HepG2 (cell line): ENCODE measurements around the gene RIMBP2. TPM values are rescaled to one million over a fixed set of nuclear protein-coding genes. Genes with fewer than 3 reads are reported as not detected.

Source experiments
- ATAC-seq: fragments of 200-7000 bp; cut with Tn5 transposase; 3 replicates; pipeline ENCODE4 v1.9.1; 2020; ENCODE audit warnings: mild to moderate bottlenecking, moderate library complexity
- BruUV-seq: library from RNA; stranded (reverse); fragments of 400-500 nt; replicated peaks from 2 replicates; lab custom pipeline; 2021; lab: Mats Ljungman, UMichigan
- CTCF ChIA-PET: fragments of 300-600 bp; formaldehyde crosslinking; extraction: SDS; loops from one replicate; lab custom pipeline; 2021; ENCODE audit warnings: low total read pairs, inconsistent platforms, low intra/inter-chr PET ratio; lab: Yijun Ruan, JAX
- POLR2A ChIA-PET: fragments of 350-600 bp; sonication (Branson Sonifier 250); formaldehyde crosslinking; loops from one replicate; lab custom pipeline; 2020; ENCODE audit warnings: antibody characterized with exemption, inconsistent platforms; lab: Yijun Ruan, JAX
- DNase-seq: peaks from one replicate; pipeline ENCODE4 v3.0.0-alpha.2; 2015; ENCODE audit warnings: low spot score
- FAIRE-seq: peaks from 3 replicates; lab custom pipeline; 2011; peaks lifted over from hg19 to GRCh38; lab: Jason Lieb, UNC
- H2AFZ ChIP-seq: one replicate; pipeline ENCODE4 v1.6.1; 2011; ENCODE audit warnings: low read length, inconsistent platforms
- H3K27ac ChIP-seq: fragments of 300-600 bp; 3 replicates; pipeline ENCODE4 v1.8.0; 2011; ENCODE audit warnings: mixed run types, mild to moderate bottlenecking, mixed read lengths, low read length, inconsistent platforms; ENCODE audit not compliant: insufficient read depth; ENCODE audit errors: extremely low read length
- H3K27me3 ChIP-seq, 2 experiments: fragments of 200-600 bp in 1 of 2; 2 replicates in 1 of 2; 3 replicates in 1 of 2; pipeline versions ENCODE4 v1.6.0 to v1.8.0; 2011; ENCODE audit warnings: low read length in 2 of 2, mild to moderate bottlenecking in 2 of 2, moderate library complexity in 2 of 2, inconsistent platforms in 1 of 2; ENCODE audit not compliant: insufficient read depth in 2 of 2, control insufficient read depth in 1 of 2
- H3K36me3 ChIP-seq, 2 experiments: fragments of 200-600 bp in 1 of 2; replicated peaks in 1 of 2; 2 replicates in 1 of 2; 3 replicates in 1 of 2; pipeline versions ENCODE4 v1.5.1 to v1.8.0; 2011; ENCODE audit warnings: low read length in 2 of 2, inconsistent platforms in 1 of 2; ENCODE audit not compliant: insufficient read depth in 2 of 2, control insufficient read depth in 1 of 2
- H3K4me1 ChIP-seq: 2 replicates; pipeline ENCODE4 v1.5.1; 2012; ENCODE audit warnings: low read length, inconsistent platforms; ENCODE audit not compliant: insufficient read depth
- H3K4me2 ChIP-seq: 2 replicates; pipeline ENCODE4 v1.6.0; 2011; ENCODE audit warnings: low read depth, low read length, inconsistent platforms
- H3K4me3 ChIP-seq, 3 experiments: fragments of 200-600 bp in 1 of 3; sonication (generic), shearing (Covaris generic) in 1 of 3; replicated peaks in 1 of 3; 2 replicates each; pipeline ENCODE4 v1.5.1; 2011 to 2016; ENCODE audit warnings: low read length in 3 of 3, inconsistent platforms in 2 of 3, low read depth in 2 of 3, mild to moderate bottlenecking in 2 of 3, control low read depth in 1 of 3, mixed read lengths in 1 of 3; ENCODE audit not compliant: insufficient read depth in 1 of 3
- H3K79me2 ChIP-seq: one replicate; pipeline ENCODE4 v1.6.1; 2011; ENCODE audit warnings: low read length, inconsistent platforms; ENCODE audit not compliant: insufficient read depth
- H3K9ac ChIP-seq: 2 replicates; pipeline ENCODE4 v1.6.0; 2011; ENCODE audit warnings: mild to moderate bottlenecking, low read depth, low read length, inconsistent platforms; ENCODE audit not compliant: insufficient read depth
- H3K9me3 ChIP-seq: 2 replicates; pipeline ENCODE4 v1.5.1; 2012; ENCODE audit warnings: mild to moderate bottlenecking, low read length
- H4K20me1 ChIP-seq: 2 replicates; pipeline ENCODE4 v1.6.0; 2011; ENCODE audit warnings: inconsistent platforms, mild to moderate bottlenecking, low read length, moderate library complexity; ENCODE audit not compliant: insufficient read depth
- HHEX ChIP-seq: IDR thresholded peaks from 2 replicates; pipeline ENCODE4 v1.6.1; 2016; ENCODE audit warnings: control low read depth
- HOXD1 ChIP-seq: sonication (generic); formaldehyde crosslinking; IDR thresholded peaks from 2 replicates; pipeline ENCODE4 v1.5.0; 2020; ENCODE audit warnings: missing genetic modification reagents
- MYC ChIP-seq: sonication (generic); formaldehyde crosslinking; IDR thresholded peaks from 2 replicates; pipeline ENCODE4 v1.9.0; 2021; ENCODE audit warnings: missing genetic modification reagents, borderline replicate concordance
- RFXANK ChIP-seq: IDR thresholded peaks from 2 replicates; pipeline ENCODE4 v1.6.1; 2016
- ZFP36 ChIP-seq: fragments of 150-350 bp; IDR thresholded peaks from 2 replicates; pipeline ENCODE4 v1.6.1; 2018; ENCODE audit warnings: borderline replicate concordance, low read length, low read depth; ENCODE audit not compliant: partially characterized antibody
- ZNF484 ChIP-seq: sonication (generic); formaldehyde crosslinking; IDR thresholded peaks from 2 replicates; pipeline ENCODE4 v1.5.1; 2020; ENCODE audit warnings: mild to moderate bottlenecking, low read depth, missing genetic modification reagents, borderline replicate concordance
- WGBS: methylation state at CpG from one replicate; pipeline ENCODE4 v1.1.6; 2017; ENCODE audit warnings: low lambda C conversion rate; 5-methylcytosine and 5-hydroxymethylcytosine counted together
- in situ Hi-C: cut with HindIII; loops from 2 replicates; pipeline ENCODE4 v1.10.0; 2017; ENCODE audit warnings: low pct_unique_long_range_greater_than_20kb; ENCODE audit not compliant: extremely low pct_ligation_motif_present
- intact Hi-C: fragments of 100-400 bp; cut with micrococcal nuclease; formaldehyde crosslinking; loops from one replicate; pipeline ENCODE4 v1.10.0; 2022; ENCODE audit not compliant: unreplicated experiment
- polyA plus RNA-seq, 8 experiments: library from polyadenylated mRNA; depleted of rRNA in 3 of 8; stranded (reverse) in 7 of 8; unstranded in 1 of 8; fragments of >200 nt; fragmentation: Illumina TruSeq in 4 of 8; extraction: Trizol in 4 of 8; gene quantifications; 2 replicates each; pipeline versions ENCODE4 v1.2.1 to v1.2.3, GENCODE V29; 2011 to 2016; ENCODE audit warnings: low read depth in 4 of 8, missing spikeins in 1 of 8, mixed read lengths in 1 of 8; ENCODE audit not compliant: insufficient read depth in 1 of 8
- total RNA-seq, 5 experiments: library from RNA; depleted of rRNA; stranded (reverse); fragments of >200 nt; fragmentation: Illumina TruSeq; extraction: Trizol; gene quantifications; 2 replicates each; pipeline ENCODE4 v1.2.3, GENCODE V29; 2016; ENCODE audit warnings: low read depth in 1 of 5
- TF ChIP-seq, protein P1 (sequence below): sonication (generic); formaldehyde crosslinking; conservative IDR thresholded peaks from 2 replicates; pipeline ENCODE4 v1.4.0; 2020; ENCODE audit warnings: missing genetic modification reagents
- TF ChIP-seq, protein P2 (sequence below): IDR thresholded peaks from 2 replicates; pipeline ENCODE4 v1.6.1; 2012; ENCODE audit warnings: inconsistent platforms
- TF ChIP-seq, protein P3 (sequence below): sonication (generic); formaldehyde crosslinking; IDR thresholded peaks from 2 replicates; pipeline ENCODE4 v1.4.0; 2020; ENCODE audit warnings: missing genetic modification reagents
- TF ChIP-seq, protein P4 (sequence below): sonication (generic); formaldehyde crosslinking; IDR thresholded peaks from 2 replicates; pipeline ENCODE4 v1.9.0; 2021; ENCODE audit warnings: missing genetic modification reagents, mild to moderate bottlenecking, borderline replicate concordance
- TF ChIP-seq, protein P5 (sequence below), 2 experiments: sonication (generic) in 1 of 2; formaldehyde crosslinking in 1 of 2; IDR thresholded peaks; 2 replicates each; pipeline versions ENCODE4 v1.6.1 to v1.9.0; 2014 to 2022; ENCODE audit warnings: antibody characterized with exemption in 1 of 2, borderline replicate concordance in 1 of 2, inconsistent platforms in 1 of 2, low read depth in 1 of 2, missing genetic modification reagents in 1 of 2
- TF ChIP-seq, protein P6 (sequence below): sonication (generic); formaldehyde crosslinking; IDR thresholded peaks from 2 replicates; pipeline ENCODE4 v1.4.0; 2020; ENCODE audit warnings: low read depth, mild to moderate bottlenecking, missing genetic modification reagents

RIMBP2 gene
- total and polyA plus RNA-seq, 2 of the 13 experiments (the other 11 are each of a cell fraction or from before 2014, with no cell fraction given) = 0.03 TPM; not detected in 1

DNA sequence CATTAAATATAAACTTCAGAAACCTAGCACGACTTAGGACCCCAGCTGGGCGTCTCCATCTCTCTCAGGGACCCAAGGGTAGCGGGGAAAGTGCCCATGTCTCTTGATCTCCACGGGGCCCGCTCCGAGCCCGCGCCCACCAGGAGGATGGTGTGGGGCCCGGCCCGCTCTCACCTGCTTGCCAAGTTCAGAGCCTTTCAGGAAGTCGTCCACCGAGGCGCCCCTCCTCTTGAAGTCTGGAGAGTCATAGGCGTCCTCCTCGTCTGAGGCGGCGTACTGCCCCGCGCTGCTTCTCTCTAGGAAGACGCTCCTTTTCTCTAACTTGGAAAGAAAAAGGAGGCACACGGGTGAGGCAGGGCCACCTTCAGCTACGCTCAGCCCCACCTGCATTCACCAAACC lies 281.5 kb downstream of the RIMBP2 start:
- in situ Hi-C loops (no loop called here), intact Hi-C loops (no loop called here)
- H3K79me2 ChIP-seq = no peaks in the 10 kb centered on the region
- H3K36me3 ChIP-seq = no peaks in the 10 kb centered on the region
- BruUV-seq = no TSS peak
- peaks cover 7 to 42% of the 10 kb centered on the region in 2 experiments; a peak in 2 of 5 replicates for H3K27me3 ChIP-seq
- no peak overlapping the region for H3K4me2 ChIP-seq
- H3K4me3 ChIP-seq = no peak overlapping the region
- H3K4me1 ChIP-seq = no peaks in the 10 kb centered on the region
- ChIA-PET POLR2A (no interaction called here), CTCF (no interaction called here)
- DNase-seq (no peak), FAIRE-seq (no peak), ATAC-seq (no peak)
- H3K9ac ChIP-seq = no peak overlapping the region
- WGBS = 35% methylated on average over 5 of the region's 22 CpGs
- no peak overlapping the region for H3K27ac ChIP-seq
- no peaks in the 10 kb centered on the region for H4K20me1 ChIP-seq
- H2AFZ ChIP-seq = no peak overlapping the region
- H3K9me3 ChIP-seq = no peaks in the 10 kb centered on the region
- TF ChIP-seq, protein P1, sequence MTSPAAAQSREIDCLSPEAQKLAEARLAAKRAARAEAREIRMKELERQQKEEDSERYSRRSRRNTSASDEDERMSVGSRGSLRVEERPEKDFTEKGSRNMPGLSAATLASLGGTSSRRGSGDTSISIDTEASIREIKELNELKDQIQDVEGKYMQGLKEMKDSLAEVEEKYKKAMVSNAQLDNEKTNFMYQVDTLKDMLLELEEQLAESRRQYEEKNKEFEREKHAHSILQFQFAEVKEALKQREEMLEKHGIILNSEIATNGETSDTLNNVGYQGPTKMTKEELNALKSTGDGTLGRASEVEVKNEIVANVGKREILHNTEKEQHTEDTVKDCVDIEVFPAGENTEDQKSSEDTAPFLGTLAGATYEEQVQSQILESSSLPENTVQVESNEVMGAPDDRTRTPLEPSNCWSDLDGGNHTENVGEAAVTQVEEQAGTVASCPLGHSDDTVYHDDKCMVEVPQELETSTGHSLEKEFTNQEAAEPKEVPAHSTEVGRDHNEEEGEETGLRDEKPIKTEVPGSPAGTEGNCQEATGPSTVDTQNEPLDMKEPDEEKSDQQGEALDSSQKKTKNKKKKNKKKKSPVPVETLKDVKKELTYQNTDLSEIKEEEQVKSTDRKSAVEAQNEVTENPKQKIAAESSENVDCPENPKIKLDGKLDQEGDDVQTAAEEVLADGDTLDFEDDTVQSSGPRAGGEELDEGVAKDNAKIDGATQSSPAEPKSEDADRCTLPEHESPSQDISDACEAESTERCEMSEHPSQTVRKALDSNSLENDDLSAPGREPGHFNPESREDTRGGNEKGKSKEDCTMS (CRISPR knock-in tag) = no peak
- no peak for TF ChIP-seq RFXANK (CRISPR knock-in tag)
- TF ChIP-seq, protein P2, sequence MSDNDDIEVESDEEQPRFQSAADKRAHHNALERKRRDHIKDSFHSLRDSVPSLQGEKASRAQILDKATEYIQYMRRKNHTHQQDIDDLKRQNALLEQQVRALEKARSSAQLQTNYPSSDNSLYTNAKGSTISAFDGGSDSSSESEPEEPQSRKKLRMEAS = no peak
- TF ChIP-seq HHEX (CRISPR knock-in tag) = no peak
- TF ChIP-seq, protein P3, sequence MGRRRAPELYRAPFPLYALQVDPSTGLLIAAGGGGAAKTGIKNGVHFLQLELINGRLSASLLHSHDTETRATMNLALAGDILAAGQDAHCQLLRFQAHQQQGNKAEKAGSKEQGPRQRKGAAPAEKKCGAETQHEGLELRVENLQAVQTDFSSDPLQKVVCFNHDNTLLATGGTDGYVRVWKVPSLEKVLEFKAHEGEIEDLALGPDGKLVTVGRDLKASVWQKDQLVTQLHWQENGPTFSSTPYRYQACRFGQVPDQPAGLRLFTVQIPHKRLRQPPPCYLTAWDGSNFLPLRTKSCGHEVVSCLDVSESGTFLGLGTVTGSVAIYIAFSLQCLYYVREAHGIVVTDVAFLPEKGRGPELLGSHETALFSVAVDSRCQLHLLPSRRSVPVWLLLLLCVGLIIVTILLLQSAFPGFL = no peak
- TF ChIP-seq, protein P4, sequence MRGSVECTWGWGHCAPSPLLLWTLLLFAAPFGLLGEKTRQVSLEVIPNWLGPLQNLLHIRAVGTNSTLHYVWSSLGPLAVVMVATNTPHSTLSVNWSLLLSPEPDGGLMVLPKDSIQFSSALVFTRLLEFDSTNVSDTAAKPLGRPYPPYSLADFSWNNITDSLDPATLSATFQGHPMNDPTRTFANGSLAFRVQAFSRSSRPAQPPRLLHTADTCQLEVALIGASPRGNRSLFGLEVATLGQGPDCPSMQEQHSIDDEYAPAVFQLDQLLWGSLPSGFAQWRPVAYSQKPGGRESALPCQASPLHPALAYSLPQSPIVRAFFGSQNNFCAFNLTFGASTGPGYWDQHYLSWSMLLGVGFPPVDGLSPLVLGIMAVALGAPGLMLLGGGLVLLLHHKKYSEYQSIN (CRISPR knock-in tag) = no peak
- TF ChIP-seq, protein P5, sequence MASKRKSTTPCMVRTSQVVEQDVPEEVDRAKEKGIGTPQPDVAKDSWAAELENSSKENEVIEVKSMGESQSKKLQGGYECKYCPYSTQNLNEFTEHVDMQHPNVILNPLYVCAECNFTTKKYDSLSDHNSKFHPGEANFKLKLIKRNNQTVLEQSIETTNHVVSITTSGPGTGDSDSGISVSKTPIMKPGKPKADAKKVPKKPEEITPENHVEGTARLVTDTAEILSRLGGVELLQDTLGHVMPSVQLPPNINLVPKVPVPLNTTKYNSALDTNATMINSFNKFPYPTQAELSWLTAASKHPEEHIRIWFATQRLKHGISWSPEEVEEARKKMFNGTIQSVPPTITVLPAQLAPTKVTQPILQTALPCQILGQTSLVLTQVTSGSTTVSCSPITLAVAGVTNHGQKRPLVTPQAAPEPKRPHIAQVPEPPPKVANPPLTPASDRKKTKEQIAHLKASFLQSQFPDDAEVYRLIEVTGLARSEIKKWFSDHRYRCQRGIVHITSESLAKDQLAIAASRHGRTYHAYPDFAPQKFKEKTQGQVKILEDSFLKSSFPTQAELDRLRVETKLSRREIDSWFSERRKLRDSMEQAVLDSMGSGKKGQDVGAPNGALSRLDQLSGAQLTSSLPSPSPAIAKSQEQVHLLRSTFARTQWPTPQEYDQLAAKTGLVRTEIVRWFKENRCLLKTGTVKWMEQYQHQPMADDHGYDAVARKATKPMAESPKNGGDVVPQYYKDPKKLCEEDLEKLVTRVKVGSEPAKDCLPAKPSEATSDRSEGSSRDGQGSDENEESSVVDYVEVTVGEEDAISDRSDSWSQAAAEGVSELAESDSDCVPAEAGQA (IDR thresholded peaks at IDR 0.05; ENCODE audit: low read depth) = no peak
- TF ChIP-seq, protein P5 (CRISPR knock-in tag; IDR thresholded peaks at IDR 0.05; ENCODE audit: borderline replicate concordance) = no peak
- no peak for TF ChIP-seq HOXD1 (CRISPR knock-in tag)
- TF ChIP-seq ZNF484 (CRISPR knock-in tag) = no peak
- no peak for TF ChIP-seq ZFP36
- TF ChIP-seq, protein P6, sequence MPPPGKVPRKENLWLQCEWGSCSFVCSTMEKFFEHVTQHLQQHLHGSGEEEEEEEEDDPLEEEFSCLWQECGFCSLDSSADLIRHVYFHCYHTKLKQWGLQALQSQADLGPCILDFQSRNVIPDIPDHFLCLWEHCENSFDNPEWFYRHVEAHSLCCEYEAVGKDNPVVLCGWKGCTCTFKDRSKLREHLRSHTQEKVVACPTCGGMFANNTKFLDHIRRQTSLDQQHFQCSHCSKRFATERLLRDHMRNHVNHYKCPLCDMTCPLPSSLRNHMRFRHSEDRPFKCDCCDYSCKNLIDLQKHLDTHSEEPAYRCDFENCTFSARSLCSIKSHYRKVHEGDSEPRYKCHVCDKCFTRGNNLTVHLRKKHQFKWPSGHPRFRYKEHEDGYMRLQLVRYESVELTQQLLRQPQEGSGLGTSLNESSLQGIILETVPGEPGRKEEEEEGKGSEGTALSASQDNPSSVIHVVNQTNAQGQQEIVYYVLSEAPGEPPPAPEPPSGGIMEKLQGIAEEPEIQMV (CRISPR knock-in tag) = no peak
- TF ChIP-seq MYC (CRISPR knock-in tag) = no peak
